GM12878 (cell line): ENCODE measurements around the gene SPPL2B. TPM values are rescaled to one million over a fixed set of nuclear protein-coding genes. Genes with fewer than 3 reads are reported as not detected.

Experiments
- ATAC-seq: fragments of 200-7000 bp; cut with Tn5 transposase; 3 replicates; pipeline ENCODE4 v1.9.1; 2020; ENCODE audit warnings: mild to moderate bottlenecking, moderate library complexity
- BruUV-seq: library from RNA; stranded (reverse); fragments of 400-500 nt; replicated peaks from 2 replicates; lab custom pipeline; 2021; lab: Mats Ljungman, UMichigan
- CTCF ChIA-PET: fragments of 300-600 bp; sonication (Branson Sonifier 250); formaldehyde crosslinking; extraction: SDS; loops from one replicate; lab custom pipeline; 2021; ENCODE audit warnings: inconsistent platforms; lab: Yijun Ruan, JAX
- POLR2A ChIA-PET: fragments of 350-600 bp; formaldehyde crosslinking; extraction: SDS; loops from one replicate; lab custom pipeline; 2021; ENCODE audit warnings: inconsistent platforms; lab: Charles Lee
- RAD21 ChIA-PET: fragments of 300-600 bp; sonication (Branson Sonifier 250); formaldehyde crosslinking; loops from one replicate; lab custom pipeline; 2023; ENCODE audit warnings: antibody characterized with exemption; ENCODE audit not compliant: unreplicated experiment; lab: Charles Lee
- SMC1A ChIA-PET: fragments of 300-600 bp; sonication (Branson Sonifier 250); formaldehyde crosslinking; loops from one replicate; lab custom pipeline; 2023; ENCODE audit not compliant: unreplicated experiment, uncharacterized antibody; lab: Charles Lee
- DNase-seq: peaks from one replicate; pipeline ENCODE4 v3.0.0-alpha.2; 2011; ENCODE audit warnings: low read depth, low spot score
- FAIRE-seq: peaks from 3 replicates; lab custom pipeline; 2011; peaks lifted over from hg19 to GRCh38; lab: Jason Lieb, UNC
- H2AFZ ChIP-seq: 2 replicates; pipeline ENCODE4 v1.6.0; 2011; ENCODE audit warnings: low read depth, low read length, control low read depth; ENCODE audit not compliant: control insufficient read depth
- H3K27ac ChIP-seq: 2 replicates; pipeline ENCODE4 v1.5.1; 2011; ENCODE audit warnings: control low read depth; ENCODE audit not compliant: control insufficient read depth, insufficient read depth
- H3K27me3 ChIP-seq, 2 experiments: replicated peaks in 1 of 2; 2 replicates each; pipeline versions ENCODE4 v1.6.0 to v1.6.1; 2011; ENCODE audit warnings: low read length in 1 of 2; ENCODE audit not compliant: control insufficient read depth in 2 of 2, insufficient read depth in 2 of 2
- H3K36me3 ChIP-seq, 2 experiments: 2 replicates each; pipeline ENCODE4 v1.5.1; 2011; ENCODE audit warnings: low read length in 1 of 2; ENCODE audit not compliant: control insufficient read depth in 2 of 2, insufficient read depth in 2 of 2
- H3K4me1 ChIP-seq: 2 replicates; pipeline ENCODE4 v1.6.1; 2011; ENCODE audit warnings: mild to moderate bottlenecking, low read length, moderate library complexity, mixed read lengths; ENCODE audit not compliant: control insufficient read depth, insufficient read depth
- H3K4me2 ChIP-seq: 2 replicates; pipeline ENCODE4 v1.6.0; 2011; ENCODE audit warnings: control low read depth; ENCODE audit not compliant: control insufficient read depth, insufficient read depth
- H3K4me3 ChIP-seq: fragments of 200-600 bp; sonication (generic); 2 replicates; pipeline ENCODE4 v1.5.1; 2016
- H3K79me2 ChIP-seq: 2 replicates; pipeline ENCODE4 v1.6.0; 2011; ENCODE audit warnings: low read length; ENCODE audit not compliant: control insufficient read depth, insufficient read depth
- H3K9ac ChIP-seq: 2 replicates; pipeline ENCODE4 v1.8.0; 2011; ENCODE audit warnings: low read length, control low read depth, mixed read lengths; ENCODE audit not compliant: control insufficient read depth, insufficient read depth
- H3K9me3 ChIP-seq: replicated peaks from 3 replicates; pipeline ENCODE4 v1.5.1; 2011; ENCODE audit warnings: mild to moderate bottlenecking, low read length; ENCODE audit not compliant: control insufficient read depth, insufficient read depth
- H4K20me1 ChIP-seq: 2 replicates; pipeline ENCODE4 v1.6.0; 2011; ENCODE audit not compliant: control insufficient read depth, insufficient read depth
- CBFB ChIP-seq: IDR thresholded peaks from 2 replicates; pipeline ENCODE4 v1.6.1; 2016; ENCODE audit warnings: antibody characterized with exemption, low read depth
- FOS ChIP-seq: IDR thresholded peaks from 3 replicates; pipeline ENCODE4 v1.6.1; 2011; ENCODE audit warnings: borderline replicate concordance; ENCODE audit not compliant: insufficient read length; ENCODE audit errors: extremely low read depth
- HCFC1 ChIP-seq: fragments of 150-350 bp; IDR thresholded peaks from 2 replicates; pipeline ENCODE4 v1.6.1; 2014; ENCODE audit warnings: low read length
- PKNOX1 ChIP-seq: fragments of 450-650 bp; IDR thresholded peaks from 2 replicates; pipeline ENCODE4 v1.6.1; 2016; ENCODE audit warnings: mild to moderate bottlenecking
- PRDM15 ChIP-seq: fragments of 450-650 bp; formaldehyde crosslinking; IDR thresholded peaks from 2 replicates; pipeline ENCODE4 v1.4.0; 2020; ENCODE audit warnings: mild to moderate bottlenecking, moderate library complexity
- SIX5 ChIP-seq: IDR thresholded peaks from 2 replicates; pipeline ENCODE4 v1.6.1; 2011; ENCODE audit warnings: mild to moderate bottlenecking, low read depth, low read length, moderate library complexity; ENCODE audit not compliant: severe bottlenecking
- SP1 ChIP-seq: IDR thresholded peaks from one replicate; pipeline ENCODE4 v1.6.1; 2011; ENCODE audit warnings: low read depth, low read length
- WGBS: methylation state at CpG from one replicate; pipeline ENCODE4 v1.1.6; 2016; ENCODE audit warnings: low lambda C conversion rate; ENCODE audit not compliant: insufficient replicate concordance, insufficient coverage; ENCODE audit errors: missing lambda C conversion rate; 5-methylcytosine and 5-hydroxymethylcytosine counted together
- in situ Hi-C: fragments of 300-500 bp; cut with MboI; formaldehyde crosslinking; loops from 9 replicates; pipeline ENCODE4 v1.14.3; 2018; ENCODE audit warnings: mixed read lengths
- intact Hi-C: fragments of 100-400 bp; cut with micrococcal nuclease; formaldehyde crosslinking; loops from one replicate; pipeline ENCODE4 v1.14.2; 2022; ENCODE audit not compliant: unreplicated experiment
- polyA plus RNA-seq, 11 experiments: library from polyadenylated mRNA; depleted of rRNA in 4 of 11; unstranded in 6 of 11; stranded (reverse) in 5 of 11; fragments of >200 nt; fragmentation: Nextera tagmentation in 4 of 11; fragmentation: Illumina TruSeq in 1 of 11; extraction: Ambion mirVana in 4 of 11; extraction: Trizol in 1 of 11; gene quantifications; 1 replicate in 1 of 11; 2 replicates in 10 of 11; pipeline versions ENCODE4 v1.2.1 to v1.2.3, GENCODE V29; 2011 to 2016; ENCODE audit warnings: inconsistent platforms in 2 of 11, missing spikeins in 2 of 11, low read depth in 1 of 11
- total RNA-seq, 4 experiments: library from RNA; depleted of rRNA in 3 of 4; stranded (reverse); fragments of >200 nt in 3 of 4; fragmentation: Illumina TruSeq in 1 of 4; extraction: Trizol in 1 of 4; gene quantifications; 2 replicates each; pipeline versions ENCODE4 v1.2.1 to v1.2.3, GENCODE V29; 2013 to 2021
- TF ChIP-seq, protein P1 (sequence below): IDR thresholded peaks from 2 replicates; pipeline ENCODE4 v1.6.1; 2012; ENCODE audit warnings: low read depth, low read length, improper control_type of control experiment
- TF ChIP-seq, protein P2 (sequence below): fragments of 150-350 bp; IDR thresholded peaks from 2 replicates; pipeline ENCODE4 v1.6.1; 2016; ENCODE audit warnings: low read depth, low read length
- TF ChIP-seq, protein P3 (sequence below): fragments of 450-650 bp; IDR thresholded peaks from 2 replicates; pipeline ENCODE4 v1.6.1; 2014; ENCODE audit warnings: mild to moderate bottlenecking
- TF ChIP-seq, protein P4 (sequence below): IDR thresholded peaks from 2 replicates; pipeline ENCODE4 v1.6.1; 2012; ENCODE audit warnings: low read depth, low read length, improper control_type of control experiment

Gene SPPL2B
- total and polyA plus RNA-seq, 10 of the 15 experiments (the other 5 are each of a cell fraction or from before 2014, with no cell fraction given) = 0.29 to 56.5 (median 18.3) TPM

- H3K4me3 ChIP-seq = no peak overlapping the region
- H3K27me3 ChIP-seq = no peaks in the 10 kb centered on the region
- SMC1A ChIA-PET = no interaction called here
- H3K9me3 ChIP-seq = peaks cover 3% of the 10 kb centered on the region; the same call in 2 of the 3 replicates
- intact Hi-C loops (no loop called here), in situ Hi-C loops (no loop called here)
- no peaks in the 10 kb centered on the region for H4K20me1 ChIP-seq
- H3K79me2 ChIP-seq = no peaks in the 10 kb centered on the region
- H3K9ac ChIP-seq = no peak overlapping the region
- no peak overlapping the region for H3K27ac ChIP-seq
- POLR2A ChIA-PET = no interaction called here
- no TSS peak for BruUV-seq
- no peaks in the 10 kb centered on the region for H3K36me3 ChIP-seq
- CTCF ChIA-PET = no interaction called here
- RAD21 ChIA-PET = no interaction called here
- no peaks in the 10 kb centered on the region for H3K4me1 ChIP-seq
- no peak for ATAC-seq
- FAIRE-seq = no peak
- DNase-seq = no peak
- H2AFZ ChIP-seq = no peak overlapping the region
- WGBS = 63% methylated on average over 7 of the region's 7 CpGs
- H3K4me2 ChIP-seq = no peak overlapping the region
- TF ChIP-seq HCFC1 (no peak), SP1 (peak; percentile 79), PKNOX1 (peak; percentile 83), FOS (peak; percentile 29), PRDM15 (CRISPR knock-in tag) (no peak), SIX5 (no peak), CBFB (no peak)
- TF ChIP-seq, protein P1, sequence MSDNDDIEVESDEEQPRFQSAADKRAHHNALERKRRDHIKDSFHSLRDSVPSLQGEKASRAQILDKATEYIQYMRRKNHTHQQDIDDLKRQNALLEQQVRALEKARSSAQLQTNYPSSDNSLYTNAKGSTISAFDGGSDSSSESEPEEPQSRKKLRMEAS = no peak
- TF ChIP-seq, protein P2, sequence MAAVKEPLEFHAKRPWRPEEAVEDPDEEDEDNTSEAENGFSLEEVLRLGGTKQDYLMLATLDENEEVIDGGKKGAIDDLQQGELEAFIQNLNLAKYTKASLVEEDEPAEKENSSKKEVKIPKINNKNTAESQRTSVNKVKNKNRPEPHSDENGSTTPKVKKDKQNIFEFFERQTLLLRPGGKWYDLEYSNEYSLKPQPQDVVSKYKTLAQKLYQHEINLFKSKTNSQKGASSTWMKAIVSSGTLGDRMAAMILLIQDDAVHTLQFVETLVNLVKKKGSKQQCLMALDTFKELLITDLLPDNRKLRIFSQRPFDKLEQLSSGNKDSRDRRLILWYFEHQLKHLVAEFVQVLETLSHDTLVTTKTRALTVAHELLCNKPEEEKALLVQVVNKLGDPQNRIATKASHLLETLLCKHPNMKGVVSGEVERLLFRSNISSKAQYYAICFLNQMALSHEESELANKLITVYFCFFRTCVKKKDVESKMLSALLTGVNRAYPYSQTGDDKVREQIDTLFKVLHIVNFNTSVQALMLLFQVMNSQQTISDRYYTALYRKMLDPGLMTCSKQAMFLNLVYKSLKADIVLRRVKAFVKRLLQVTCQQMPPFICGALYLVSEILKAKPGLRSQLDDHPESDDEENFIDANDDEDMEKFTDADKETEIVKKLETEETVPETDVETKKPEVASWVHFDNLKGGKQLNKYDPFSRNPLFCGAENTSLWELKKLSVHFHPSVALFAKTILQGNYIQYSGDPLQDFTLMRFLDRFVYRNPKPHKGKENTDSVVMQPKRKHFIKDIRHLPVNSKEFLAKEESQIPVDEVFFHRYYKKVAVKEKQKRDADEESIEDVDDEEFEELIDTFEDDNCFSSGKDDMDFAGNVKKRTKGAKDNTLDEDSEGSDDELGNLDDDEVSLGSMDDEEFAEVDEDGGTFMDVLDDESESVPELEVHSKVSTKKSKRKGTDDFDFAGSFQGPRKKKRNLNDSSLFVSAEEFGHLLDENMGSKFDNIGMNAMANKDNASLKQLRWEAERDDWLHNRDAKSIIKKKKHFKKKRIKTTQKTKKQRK = no peak
- TF ChIP-seq, protein P3, sequence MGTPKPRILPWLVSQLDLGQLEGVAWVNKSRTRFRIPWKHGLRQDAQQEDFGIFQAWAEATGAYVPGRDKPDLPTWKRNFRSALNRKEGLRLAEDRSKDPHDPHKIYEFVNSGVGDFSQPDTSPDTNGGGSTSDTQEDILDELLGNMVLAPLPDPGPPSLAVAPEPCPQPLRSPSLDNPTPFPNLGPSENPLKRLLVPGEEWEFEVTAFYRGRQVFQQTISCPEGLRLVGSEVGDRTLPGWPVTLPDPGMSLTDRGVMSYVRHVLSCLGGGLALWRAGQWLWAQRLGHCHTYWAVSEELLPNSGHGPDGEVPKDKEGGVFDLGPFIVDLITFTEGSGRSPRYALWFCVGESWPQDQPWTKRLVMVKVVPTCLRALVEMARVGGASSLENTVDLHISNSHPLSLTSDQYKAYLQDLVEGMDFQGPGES = no peak
- TF ChIP-seq, protein P4, sequence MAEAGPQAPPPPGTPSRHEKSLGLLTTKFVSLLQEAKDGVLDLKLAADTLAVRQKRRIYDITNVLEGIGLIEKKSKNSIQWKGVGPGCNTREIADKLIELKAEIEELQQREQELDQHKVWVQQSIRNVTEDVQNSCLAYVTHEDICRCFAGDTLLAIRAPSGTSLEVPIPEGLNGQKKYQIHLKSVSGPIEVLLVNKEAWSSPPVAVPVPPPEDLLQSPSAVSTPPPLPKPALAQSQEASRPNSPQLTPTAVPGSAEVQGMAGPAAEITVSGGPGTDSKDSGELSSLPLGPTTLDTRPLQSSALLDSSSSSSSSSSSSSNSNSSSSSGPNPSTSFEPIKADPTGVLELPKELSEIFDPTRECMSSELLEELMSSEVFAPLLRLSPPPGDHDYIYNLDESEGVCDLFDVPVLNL = no peak
These were observed 47.1 kb downstream of the SPPL2B start for GRCh38 chr19:2375353-2376121.
